ENCODE data around the gene ANKRD37. TPM values are rescaled to one million over a fixed set of nuclear protein-coding genes. Genes with fewer than 3 reads are reported as not detected.

Gene ANKRD37
- total RNA-seq, 1 donor from 2014 or later: 0.98 TPM

- no peak overlapping the region for H3K4me3 Mint-ChIP-seq
- H3K27me3 Mint-ChIP-seq (ENCODE audit: low read depth): no peaks in the 10 kb centered on the region
- peaks cover 20% of the 10 kb centered on the region for H3K4me1 Mint-ChIP-seq
- TF ChIP-seq, protein P1, sequence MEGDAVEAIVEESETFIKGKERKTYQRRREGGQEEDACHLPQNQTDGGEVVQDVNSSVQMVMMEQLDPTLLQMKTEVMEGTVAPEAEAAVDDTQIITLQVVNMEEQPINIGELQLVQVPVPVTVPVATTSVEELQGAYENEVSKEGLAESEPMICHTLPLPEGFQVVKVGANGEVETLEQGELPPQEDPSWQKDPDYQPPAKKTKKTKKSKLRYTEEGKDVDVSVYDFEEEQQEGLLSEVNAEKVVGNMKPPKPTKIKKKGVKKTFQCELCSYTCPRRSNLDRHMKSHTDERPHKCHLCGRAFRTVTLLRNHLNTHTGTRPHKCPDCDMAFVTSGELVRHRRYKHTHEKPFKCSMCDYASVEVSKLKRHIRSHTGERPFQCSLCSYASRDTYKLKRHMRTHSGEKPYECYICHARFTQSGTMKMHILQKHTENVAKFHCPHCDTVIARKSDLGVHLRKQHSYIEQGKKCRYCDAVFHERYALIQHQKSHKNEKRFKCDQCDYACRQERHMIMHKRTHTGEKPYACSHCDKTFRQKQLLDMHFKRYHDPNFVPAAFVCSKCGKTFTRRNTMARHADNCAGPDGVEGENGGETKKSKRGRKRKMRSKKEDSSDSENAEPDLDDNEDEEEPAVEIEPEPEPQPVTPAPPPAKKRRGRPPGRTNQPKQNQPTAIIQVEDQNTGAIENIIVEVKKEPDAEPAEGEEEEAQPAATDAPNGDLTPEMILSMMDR (conservative IDR thresholded peaks at IDR 0.05): no peak
- no peak overlapping the region for H3K27ac Mint-ChIP-seq (ENCODE audit: unreplicated experiment)
- H3K9me3 Mint-ChIP-seq: no peaks in the 10 kb centered on the region
- DNase-seq (ENCODE audit: low read depth, low spot score): no peak
- peaks cover 4% of the 10 kb centered on the region for H3K36me3 Mint-ChIP-seq (ENCODE audit: low read depth)
Measured at GRCh38 chr4:185421366-185422124, 24.9 kb downstream of the ANKRD37 start.

GRCh38 chr4:185424905-185425646, 28.4 kb downstream of the ANKRD37 start:
- DNase-seq (ENCODE audit: low read depth, low spot score): no peak
- TF ChIP-seq, protein P1 (conservative IDR thresholded peaks at IDR 0.05): no peak
- Mint-ChIP-seq H3K27ac (ENCODE audit: unreplicated experiment) (peak overlapping the region; percentile 100), H3K27me3 (ENCODE audit: low read depth) (no peaks in the 10 kb centered on the region), H3K4me3 (peak overlapping the region; percentile 85), H3K4me1 (peaks cover 20% of the 10 kb centered on the region), H3K36me3 (ENCODE audit: low read depth) (no peaks in the 10 kb centered on the region), H3K9me3 (no peaks in the 10 kb centered on the region)

- Mint-ChIP-seq H3K4me1 (peaks cover 20% of the 10 kb centered on the region), H3K4me3 (peak within 1 kb of the TSS; percentile 85), H3K27me3 (ENCODE audit: low read depth) (no peaks in the 10 kb centered on the region), H3K9me3 (no peaks in the 10 kb centered on the region), H3K36me3 (ENCODE audit: low read depth) (no peaks in the 10 kb centered on the region), H3K27ac (ENCODE audit: unreplicated experiment) (peak within 1 kb of the TSS; percentile 100)
- peak; percentile 86 for DNase-seq (ENCODE audit: low read depth, low spot score)
- TF ChIP-seq, protein P1 (conservative IDR thresholded peaks at IDR 0.05): no peak
Measured at GRCh38 chr4:185425647-185426352, 29.2 kb downstream of the ANKRD37 start, which contains the start of gene UFSP2. Gene UFSP2 (minus strand): TSS chr4:185425964. CDS start chr4:185425868, 96 bp downstream.

DNA sequence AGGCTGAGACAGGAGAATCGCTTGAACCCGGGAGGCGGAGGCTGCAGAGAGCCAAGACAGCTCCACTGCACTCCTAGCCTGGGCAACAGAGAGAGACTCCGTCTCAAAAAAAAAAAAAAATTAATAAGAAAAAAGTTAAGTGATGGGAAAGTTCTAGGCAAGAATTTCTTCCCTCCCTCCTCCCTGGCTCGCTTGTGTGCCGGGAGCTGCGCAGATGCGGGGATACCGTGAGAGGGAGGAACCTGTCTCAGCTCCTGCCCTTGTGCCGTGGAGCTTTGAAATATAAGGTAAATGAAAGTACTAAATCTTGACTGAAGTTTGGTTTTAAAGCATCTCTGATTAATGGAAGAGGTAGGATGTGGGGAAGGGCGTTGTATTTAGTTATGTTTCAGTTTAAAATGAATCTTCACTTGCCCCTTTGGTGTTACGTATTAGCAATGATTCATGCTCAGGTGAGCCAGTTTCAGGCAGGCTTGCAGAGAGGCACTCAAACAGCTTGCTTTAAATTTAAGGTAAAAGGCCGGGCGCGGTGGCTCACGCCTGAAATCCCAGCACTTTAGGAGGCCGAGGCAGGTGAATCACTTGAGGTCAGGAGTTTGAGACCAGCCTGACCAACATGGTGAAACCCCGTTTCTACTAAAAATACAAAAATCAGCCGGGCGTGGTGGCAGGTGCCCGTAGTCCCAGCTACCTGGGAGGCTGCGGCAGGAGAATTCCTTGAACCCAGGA, 30.5 kb downstream of the ANKRD37 start:
- TF ChIP-seq, protein P1 (conservative IDR thresholded peaks at IDR 0.05): no peak
- peaks cover 20% of the 10 kb centered on the region for H3K4me1 Mint-ChIP-seq
- no peaks in the 10 kb centered on the region for H3K9me3 Mint-ChIP-seq
- H3K4me3 Mint-ChIP-seq: peak overlapping the region; percentile 43
- H3K27ac Mint-ChIP-seq (ENCODE audit: unreplicated experiment): no peak overlapping the region
- no peak for DNase-seq (ENCODE audit: low read depth, low spot score)
- H3K36me3 Mint-ChIP-seq (ENCODE audit: low read depth): no peaks in the 10 kb centered on the region
- H3K27me3 Mint-ChIP-seq (ENCODE audit: low read depth): no peaks in the 10 kb centered on the region

GRCh38 chr4:185429660-185430059, 33.0 kb downstream of the ANKRD37 start:
- no peak for DNase-seq (ENCODE audit: low read depth, low spot score)
- H3K4me3 Mint-ChIP-seq: no peak overlapping the region
- no peak overlapping the region for H3K27ac Mint-ChIP-seq (ENCODE audit: unreplicated experiment)
- no peaks in the 10 kb centered on the region for H3K36me3 Mint-ChIP-seq (ENCODE audit: low read depth)
- no peaks in the 10 kb centered on the region for H3K27me3 Mint-ChIP-seq (ENCODE audit: low read depth)
- H3K9me3 Mint-ChIP-seq: no peaks in the 10 kb centered on the region
- TF ChIP-seq, protein P1 (conservative IDR thresholded peaks at IDR 0.05): no peak
- H3K4me1 Mint-ChIP-seq: peaks cover 6% of the 10 kb centered on the region
